GM18858 (cell line): ENCODE data around the gene ANO4.

Experiments used
- ATAC-seq: cut with Tn5 transposase; IDR thresholded peaks from one replicate; pipeline ENCODE4 v1.9.1; 2021; ENCODE audit not compliant: unreplicated experiment

Gene ANO4

GRCh38 chr12:101168001-101168400 is 373.4 kb downstream of the ANO4 start:
- ATAC-seq, result no peak

- ATAC-seq, result no peak
These were observed 377.7 kb downstream of the ANO4 start for GRCh38 chr12:101172316-101172715.

- no peak for ATAC-seq
These were observed 378.7 kb downstream of the ANO4 start for GRCh38 chr12:101173197-101173749.

- no peak for ATAC-seq
These were observed 380.0 kb downstream of the ANO4 start for GRCh38 chr12:101174541-101174940.
